ENCODE results near the gene CYLC2. TPM values are rescaled to one million over a fixed set of nuclear protein-coding genes. Genes with fewer than 3 reads are reported as not detected.

Gene CYLC2
- total RNA-seq (2014; rRNA removed; shearing (Covaris generic); ENCODE audit: low replicate concordance): not detected in 2 replicates

DNA sequence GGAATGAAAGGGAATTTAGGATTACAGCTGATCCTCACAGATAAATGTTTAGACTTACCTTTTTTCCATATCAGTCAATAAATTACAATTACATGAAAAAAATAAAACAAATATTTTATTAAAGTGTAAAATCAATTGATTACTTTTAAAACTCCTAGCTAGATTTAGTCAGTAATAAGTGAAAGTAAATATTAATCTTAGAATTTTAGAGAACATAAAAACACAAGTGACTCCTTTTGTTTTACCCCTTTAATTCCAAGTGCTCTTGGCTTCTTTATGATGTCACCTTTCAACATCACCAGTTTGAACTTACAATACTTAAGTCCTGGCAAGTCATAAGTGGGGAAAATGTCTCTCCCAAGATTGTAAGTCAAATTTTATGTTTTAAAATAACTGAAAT, at the start of gene CYLC2:
CYLC2 (plus strand) TSS at position 301 of the 400 bp plus-strand sequence; CDS start at position 349, 48 bp downstream.
- in situ Hi-C loops (cut with HindIII; ENCODE audit: low pct_unique_long_range_greater_than_20kb, low sequenced_read_pairs): no loop called here
- no peak for DNase-seq (ENCODE audit: low read depth)

GRCh38 chr9:102950346-102950745, 44.8 kb upstream of the CYLC2 start:
- in situ Hi-C loops (cut with HindIII; ENCODE audit: low pct_unique_long_range_greater_than_20kb, low sequenced_read_pairs): no loop called here
- DNase-seq (ENCODE audit: low read depth): no peak

DNA sequence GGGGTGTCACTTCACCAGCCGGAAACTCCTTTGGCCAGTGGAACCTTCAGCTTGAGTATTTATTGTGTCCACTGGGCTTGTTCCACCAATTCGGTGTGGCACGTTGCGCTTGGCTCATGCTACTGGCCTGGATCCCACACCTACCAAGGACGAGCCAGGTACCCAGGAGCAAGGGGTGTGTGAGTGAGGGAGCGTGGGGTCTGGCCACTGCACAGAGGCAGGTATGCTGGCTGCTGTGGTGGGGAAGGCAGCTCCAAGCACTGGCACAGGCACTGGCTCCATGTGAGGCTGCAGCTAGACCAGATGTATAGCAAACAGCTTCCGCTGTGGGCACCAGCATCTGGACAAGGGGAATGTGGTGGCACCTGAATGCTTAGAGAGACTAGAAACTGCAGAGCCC, 28.1 kb upstream of the CYLC2 start:
- in situ Hi-C loops (cut with HindIII; ENCODE audit: low pct_unique_long_range_greater_than_20kb, low sequenced_read_pairs): no loop called here
- DNase-seq (ENCODE audit: low read depth): no peak

GRCh38 chr9:102967979-102968378, 27.2 kb upstream of the CYLC2 start:
- no peak for DNase-seq (ENCODE audit: low read depth)
- in situ Hi-C loops (cut with HindIII; ENCODE audit: low pct_unique_long_range_greater_than_20kb, low sequenced_read_pairs): no loop called here

DNA sequence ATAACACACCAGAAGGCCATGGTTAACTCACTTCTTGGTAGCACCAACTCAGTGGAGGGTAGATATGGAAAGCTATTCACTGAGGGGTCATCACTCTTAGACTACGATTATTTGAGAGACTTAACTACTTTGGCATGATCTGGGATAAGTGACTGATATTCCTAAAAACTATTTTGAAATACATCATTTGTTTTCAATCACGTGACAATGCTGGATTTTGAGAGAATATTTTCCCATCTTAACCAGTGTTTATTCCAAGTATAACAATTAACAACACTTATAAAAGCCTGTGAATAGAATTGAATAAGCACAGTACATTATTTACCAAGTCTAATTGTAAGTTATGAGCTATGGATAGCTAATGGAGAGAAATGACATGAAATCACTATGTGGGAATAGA, 22.4 kb upstream of the CYLC2 start:
- in situ Hi-C loops (cut with HindIII; ENCODE audit: low pct_unique_long_range_greater_than_20kb, low sequenced_read_pairs): no loop called here
- no peak for DNase-seq (ENCODE audit: low read depth)

GRCh38 chr9:102974530-102974929, 20.6 kb upstream of the CYLC2 start:
- in situ Hi-C loops (cut with HindIII; ENCODE audit: low pct_unique_long_range_greater_than_20kb, low sequenced_read_pairs): no loop called here
- DNase-seq (ENCODE audit: low read depth): peak; percentile 2

DNA sequence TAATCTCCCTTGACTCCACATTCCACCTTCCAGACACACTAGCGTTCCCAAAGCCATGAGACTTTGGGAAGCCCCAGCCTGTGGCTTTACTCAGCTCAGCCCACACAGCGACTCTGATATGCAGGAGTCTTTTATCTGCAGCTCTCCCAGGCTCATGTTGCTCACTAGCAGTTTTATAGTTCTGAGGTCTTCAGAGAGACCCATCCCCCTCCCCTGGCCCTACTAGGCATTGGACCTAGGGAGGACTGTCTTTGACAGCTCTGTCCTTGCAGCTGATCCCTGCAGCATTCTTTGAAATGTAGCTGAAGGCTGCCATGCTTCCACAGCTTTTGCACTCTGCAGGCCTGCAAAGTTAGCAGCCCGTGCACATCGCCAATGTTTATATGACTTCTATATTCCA, 19.9 kb upstream of the CYLC2 start:
- DNase-seq (ENCODE audit: low read depth): no peak
- in situ Hi-C loops (cut with HindIII; ENCODE audit: low pct_unique_long_range_greater_than_20kb, low sequenced_read_pairs): no loop called here

- in situ Hi-C loops (cut with HindIII; ENCODE audit: low pct_unique_long_range_greater_than_20kb, low sequenced_read_pairs): no loop called here
- no peak for DNase-seq (ENCODE audit: low read depth)
Measured at GRCh38 chr9:102985162-102985895, 9.8 kb upstream of the CYLC2 start.

GRCh38 chr9:102986425-102986824, 8.7 kb upstream of the CYLC2 start:
- DNase-seq (ENCODE audit: low read depth): no peak
- in situ Hi-C loops (cut with HindIII; ENCODE audit: low pct_unique_long_range_greater_than_20kb, low sequenced_read_pairs): no loop called here

GRCh38 chr9:103003689-103004088, 8.6 kb downstream of the CYLC2 start:
- no peak for DNase-seq (ENCODE audit: low read depth)
- in situ Hi-C loops (cut with HindIII; ENCODE audit: low pct_unique_long_range_greater_than_20kb, low sequenced_read_pairs): no loop called here

- in situ Hi-C loops (cut with HindIII; ENCODE audit: low pct_unique_long_range_greater_than_20kb, low sequenced_read_pairs): no loop called here
- DNase-seq (ENCODE audit: low read depth): no peak
Measured at GRCh38 chr9:103014242-103014641, 19.1 kb downstream of the CYLC2 start.

- in situ Hi-C loops (cut with HindIII; ENCODE audit: low pct_unique_long_range_greater_than_20kb, low sequenced_read_pairs): no loop called here
- DNase-seq (ENCODE audit: low read depth): no peak
Measured at GRCh38 chr9:103025796-103026195, 30.7 kb downstream of the CYLC2 start.

DNA sequence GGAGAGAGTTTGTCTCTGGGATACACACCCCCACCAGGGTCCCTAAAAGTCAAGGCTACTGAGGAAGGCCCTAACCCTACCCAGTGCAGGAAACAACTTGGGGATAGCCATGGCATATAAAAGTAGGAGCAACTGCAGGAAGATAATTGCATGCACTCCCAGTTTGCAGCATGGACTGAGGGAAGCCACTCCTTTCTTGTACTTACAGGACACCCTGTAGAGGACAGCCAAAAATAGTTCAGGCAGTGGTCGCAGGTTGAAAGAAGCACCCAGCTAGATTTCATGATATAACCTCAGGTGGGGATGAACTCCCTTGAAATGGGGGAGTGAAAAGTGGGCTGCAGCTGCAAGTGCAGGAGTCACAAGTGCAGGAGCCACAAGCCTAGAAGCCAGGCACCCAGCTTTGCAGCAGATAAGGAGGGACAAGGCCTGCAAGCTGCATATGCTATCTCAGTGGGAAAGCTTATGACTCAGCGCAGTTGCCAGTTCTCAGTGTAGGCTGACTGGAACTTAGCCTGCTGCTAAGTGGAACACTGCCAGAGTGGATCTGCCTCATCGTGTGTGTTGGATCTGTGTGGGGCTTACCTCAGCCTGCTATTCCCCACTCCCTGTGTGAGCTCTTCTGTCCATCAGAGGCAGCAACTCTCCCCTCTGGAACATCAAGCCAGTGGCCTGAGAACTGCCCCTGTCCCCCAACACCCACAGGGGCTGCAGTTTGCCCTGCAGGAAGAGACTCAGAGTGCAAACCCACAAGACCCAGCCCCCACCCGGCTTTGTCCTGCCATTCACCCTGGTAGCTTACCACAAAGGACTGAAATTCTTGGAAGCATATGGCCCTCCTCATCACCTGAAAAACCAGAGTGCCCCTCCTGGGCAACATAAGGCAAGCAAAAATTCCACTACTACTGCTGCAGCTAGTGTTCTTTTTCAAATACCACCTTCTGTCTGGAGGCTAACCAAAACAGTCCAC, 42.7 kb downstream of the CYLC2 start:
- in situ Hi-C loops (cut with HindIII; ENCODE audit: low pct_unique_long_range_greater_than_20kb, low sequenced_read_pairs): no loop called here
- DNase-seq (ENCODE audit: low read depth): peak; percentile 4

GRCh38 chr9:103041961-103042360, 46.8 kb downstream of the CYLC2 start:
- DNase-seq (ENCODE audit: low read depth): no peak
- in situ Hi-C loops (cut with HindIII; ENCODE audit: low pct_unique_long_range_greater_than_20kb, low sequenced_read_pairs): no loop called here
